DMS153 treated with DMSO at 0.1 percent for 48 hours (cell line): ENCODE data around the gene INPP4A.

Experiments
- DNase-seq: peaks from one replicate; lab custom pipeline; 2025; ENCODE audit not compliant: unreplicated experiment; lab: John Stamatoyannopoulos, UW

Gene INPP4A

DNA sequence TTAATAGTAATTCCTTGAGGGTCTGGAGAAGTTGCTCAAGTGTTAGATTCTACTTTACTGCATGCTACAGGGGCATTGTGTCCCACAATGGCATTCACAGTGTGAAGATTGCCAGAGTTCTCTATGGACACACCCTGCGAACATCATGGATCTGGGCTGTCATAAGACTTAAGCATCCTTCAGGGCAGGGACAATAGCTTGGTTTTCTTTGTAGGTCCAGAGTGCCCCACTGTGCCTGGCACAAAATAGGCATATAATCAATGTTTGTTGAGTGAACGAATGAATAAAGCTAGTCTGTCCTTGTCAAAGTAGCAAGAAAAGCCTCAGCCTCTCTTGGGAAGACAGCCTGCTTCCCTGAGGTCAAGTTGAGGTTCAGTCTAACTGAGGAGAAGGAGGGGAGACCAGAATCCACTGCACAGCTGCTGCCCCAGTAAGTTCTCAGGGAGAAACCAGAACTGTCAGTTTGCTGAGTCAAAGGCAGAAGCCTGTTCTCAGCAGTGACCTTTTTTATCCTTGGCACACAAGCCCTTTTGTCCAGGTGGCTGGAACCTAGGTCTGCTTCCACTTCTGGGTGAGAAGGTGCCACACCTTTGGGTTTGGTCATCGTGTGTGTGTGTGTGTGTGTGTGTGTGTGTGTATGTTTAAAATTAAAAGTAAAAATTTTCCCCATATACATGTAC is 15.0 kb downstream of the INPP4A start:
- no peak for DNase-seq

DNA sequence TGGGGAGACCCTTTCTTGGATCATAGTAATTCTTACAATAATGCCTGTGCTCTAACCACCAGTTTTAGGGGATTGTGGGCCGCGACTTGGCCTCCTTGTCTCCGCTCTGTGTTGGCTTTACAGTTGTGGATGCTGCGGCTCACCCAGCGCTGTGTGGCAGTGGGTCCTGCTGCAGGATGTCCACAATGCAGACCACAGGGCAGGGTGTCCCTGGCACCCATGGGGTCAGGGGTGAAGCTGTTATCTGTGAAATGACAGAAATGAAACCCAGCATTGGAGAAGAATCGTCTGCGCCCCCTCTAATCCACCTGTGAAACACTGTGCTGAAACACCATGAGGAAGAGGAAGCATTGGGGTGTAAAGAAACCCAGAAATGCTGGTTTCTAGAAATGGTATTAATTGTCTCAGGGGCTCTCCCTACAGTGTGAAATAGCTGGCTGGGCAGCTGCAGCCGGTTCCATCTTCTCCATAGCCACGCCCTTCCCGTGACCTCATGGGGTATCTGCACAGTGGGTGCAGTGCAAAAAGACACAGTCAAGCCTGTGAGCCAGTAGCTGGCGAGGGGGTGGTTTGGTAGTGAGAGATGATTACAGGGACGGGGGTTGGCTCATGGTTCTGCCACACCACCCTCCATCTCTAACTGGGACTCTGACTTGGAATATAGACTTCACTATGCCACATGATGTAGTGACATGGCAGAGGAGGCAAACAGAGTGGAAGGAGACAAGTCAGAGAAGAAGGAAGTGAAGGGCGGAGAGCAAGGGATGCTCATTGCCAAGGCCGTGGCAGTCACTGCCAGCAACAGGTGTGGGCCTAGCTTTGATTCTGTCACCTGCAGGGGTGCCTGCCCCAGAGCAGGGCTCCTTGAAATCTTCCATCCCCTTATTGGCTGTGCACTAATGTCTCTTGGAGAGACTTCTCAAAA is 16.2 kb downstream of the INPP4A start:
- DNase-seq, result no peak

DNA sequence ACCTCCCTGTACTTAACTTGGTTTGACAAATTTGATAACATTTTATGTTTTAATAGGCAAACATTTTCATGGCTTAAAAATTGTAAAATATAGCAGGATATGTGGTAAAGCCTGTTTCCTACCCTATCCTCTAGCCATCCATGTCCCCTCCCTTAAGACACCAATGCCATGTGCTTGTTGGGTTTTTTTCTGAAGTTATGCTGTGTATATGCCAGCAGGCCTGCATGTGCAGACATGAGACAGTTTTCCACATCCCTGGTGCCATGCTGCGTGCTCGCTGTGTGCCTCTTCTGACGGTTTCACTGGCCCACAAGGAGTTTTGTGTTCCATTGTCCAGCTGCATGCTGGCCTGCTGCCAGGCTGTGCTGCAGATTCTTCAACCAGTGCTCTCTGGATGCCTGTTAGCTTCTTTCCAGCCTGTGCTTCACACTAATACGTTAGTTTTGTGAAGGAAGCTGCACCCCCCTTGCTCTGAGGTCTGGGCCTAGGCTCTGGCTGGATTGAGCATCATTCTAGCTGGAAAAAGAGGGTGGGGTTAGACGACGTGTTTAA is 16.9 kb downstream of the INPP4A start:
- DNase-seq, result no peak

DNA sequence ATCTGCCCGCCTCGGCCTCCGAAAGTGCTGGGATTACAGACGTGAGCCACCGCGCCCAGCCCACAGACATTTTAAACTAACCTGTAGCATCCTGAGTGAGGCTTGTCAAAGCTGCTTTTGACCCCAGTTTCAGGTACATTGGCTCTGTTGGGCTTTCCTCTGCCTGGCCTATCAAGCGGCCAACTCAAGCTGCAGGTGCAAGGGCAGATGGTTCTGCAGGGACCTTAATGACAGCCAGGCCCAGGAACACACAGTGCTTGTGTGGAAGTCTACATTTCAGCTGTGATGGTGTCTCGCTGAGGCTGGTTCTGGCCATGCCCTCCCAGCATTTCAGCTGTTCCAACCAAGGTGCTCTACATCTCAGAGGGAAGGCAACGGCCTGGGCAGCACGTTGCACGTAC is 18.4 kb downstream of the INPP4A start:
- no peak for DNase-seq

DNA sequence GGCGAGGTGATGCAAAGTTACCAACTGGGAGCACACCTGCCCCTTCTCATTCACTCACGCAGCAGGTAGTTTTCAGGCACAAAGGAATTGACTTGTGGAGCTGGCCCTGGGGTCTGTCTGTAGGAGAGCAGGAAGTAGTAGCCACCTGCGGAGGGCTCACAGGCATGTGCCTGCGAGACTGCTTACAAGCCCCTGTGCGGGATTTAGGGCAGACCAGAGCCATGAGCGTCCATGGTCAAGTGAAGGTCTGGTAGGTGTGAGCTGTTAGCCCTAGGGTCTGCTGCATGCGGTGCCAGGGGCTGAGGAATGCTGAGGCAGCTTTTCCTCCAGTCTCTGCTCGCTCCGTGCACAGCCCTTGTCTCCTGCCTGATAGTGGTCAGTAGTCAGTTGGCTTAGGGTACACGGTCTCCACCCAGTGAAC is 18.9 kb downstream of the INPP4A start:
- no peak for DNase-seq

DNA sequence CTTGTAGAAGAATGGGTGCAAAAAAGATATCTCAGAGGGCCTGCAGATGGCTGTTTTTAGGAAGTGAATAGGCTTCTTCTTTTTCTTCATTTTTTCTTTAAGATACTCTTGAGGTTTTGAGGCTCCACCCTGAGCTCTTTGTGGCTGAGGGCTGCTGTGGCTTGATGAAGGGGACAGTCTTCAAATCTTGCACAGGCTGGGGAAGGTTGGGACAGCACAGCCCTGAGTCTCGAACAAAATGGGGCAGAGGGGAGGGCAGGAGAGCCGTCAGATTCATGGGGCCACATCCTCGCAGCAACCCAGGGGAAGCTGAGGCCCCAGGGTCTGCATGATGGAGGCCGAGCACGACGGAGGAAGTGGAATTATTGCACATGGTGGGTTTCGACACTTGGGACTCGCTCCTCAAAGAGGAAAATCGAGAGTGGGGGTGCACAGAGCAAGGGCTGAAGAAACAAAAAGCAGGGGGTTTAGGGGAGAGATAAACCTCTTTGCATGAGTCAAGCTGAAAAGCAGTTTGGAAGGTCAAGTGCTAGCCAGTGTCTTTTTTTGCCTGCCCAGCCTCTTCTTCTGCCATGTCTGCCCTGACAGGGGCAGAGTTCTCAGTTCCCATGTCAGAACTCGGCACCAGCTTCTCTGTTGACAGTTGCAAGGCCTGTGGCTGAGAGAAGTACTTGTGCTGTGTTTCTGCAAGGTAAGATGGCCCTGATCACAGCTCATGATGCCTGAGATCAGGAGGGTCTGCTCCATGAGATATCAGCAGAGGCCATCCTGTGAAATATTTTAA is 19.5 kb downstream of the INPP4A start:
- no peak for DNase-seq

DNA sequence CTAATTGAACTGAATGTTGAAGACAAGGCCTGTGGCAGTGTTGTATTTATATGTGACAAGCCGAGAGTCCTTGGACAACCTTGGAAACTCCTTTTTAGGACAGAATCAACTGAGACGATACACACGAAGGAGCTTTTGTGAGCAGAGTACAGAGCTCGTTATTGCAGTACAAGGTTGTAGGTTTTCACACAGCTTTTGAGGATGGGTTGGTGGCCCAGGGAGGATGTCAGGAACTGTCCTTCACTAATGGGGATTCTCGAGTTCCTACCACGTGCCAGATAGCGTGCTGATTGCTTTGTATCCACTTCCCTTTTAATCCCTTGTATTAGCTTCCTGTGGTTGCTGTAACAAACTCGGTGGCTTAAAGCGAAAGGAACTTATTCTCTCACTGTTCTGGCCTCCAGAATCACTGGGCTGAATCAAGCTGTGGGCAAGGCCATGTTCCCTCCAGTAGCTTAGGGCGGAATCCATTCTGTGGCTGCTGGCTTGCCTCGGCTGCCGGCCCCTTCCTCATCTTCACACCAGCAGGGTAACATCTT is 20.2 kb downstream of the INPP4A start:
- no peak for DNase-seq

DNA sequence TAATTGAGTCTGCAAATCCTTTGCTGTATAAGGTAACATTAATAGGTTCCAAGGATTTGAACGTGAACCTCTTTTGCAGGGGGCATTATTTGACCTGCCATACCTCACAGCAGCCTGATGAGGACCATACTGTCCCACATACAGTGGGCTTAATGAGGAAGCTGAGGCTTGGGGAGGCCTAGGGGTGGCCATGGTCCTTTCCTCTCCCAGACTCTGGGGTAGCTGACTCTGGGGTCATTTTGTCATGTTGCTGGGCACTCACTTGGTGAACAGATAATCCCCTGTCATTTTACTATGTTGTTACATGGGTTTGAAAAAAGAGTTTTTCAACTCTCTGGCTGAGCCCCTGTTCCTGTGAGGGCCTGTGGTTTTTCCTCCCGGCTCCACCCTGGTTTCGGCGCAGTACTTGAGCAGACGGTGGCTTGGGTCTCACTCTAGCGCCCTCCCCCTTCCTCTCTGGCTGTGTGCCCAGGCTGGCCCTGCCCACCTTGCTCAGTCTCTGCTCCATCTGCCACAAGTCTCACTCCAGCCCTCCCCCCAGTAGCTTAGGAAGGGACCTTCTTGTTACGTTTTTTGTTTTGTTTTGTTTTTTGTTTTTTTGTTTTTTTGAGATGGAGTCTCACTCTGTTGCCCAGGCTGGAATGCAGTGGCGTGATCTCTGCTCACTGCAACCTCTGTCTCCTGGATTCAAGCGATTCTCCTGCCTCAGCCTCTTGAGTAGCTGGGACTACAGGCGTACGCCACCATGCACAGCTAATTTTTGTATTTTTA is 21.0 kb downstream of the INPP4A start:
- DNase-seq, result peak; percentile 83

DNA sequence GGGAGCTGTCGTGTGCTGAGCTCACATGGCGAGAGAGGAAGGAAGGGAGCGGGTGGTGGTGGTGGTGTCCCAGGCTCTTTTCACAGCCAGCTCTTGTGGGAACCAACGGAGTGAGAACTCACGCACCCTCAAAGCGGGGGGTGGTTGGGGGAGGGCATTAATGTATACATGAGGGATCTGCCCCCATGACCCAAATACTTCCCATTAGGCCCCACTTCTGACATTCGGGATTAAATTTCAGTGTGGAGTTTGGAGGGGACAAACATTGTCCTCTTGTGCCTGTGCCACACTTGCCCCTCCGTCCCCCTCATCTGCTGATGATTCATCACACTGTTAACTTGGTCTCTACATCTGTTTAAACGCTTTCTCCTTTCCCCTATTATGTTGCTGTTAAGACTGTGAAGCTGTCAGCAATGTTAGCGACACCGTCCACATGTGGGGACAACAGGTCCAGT is 22.5 kb downstream of the INPP4A start:
- no peak for DNase-seq

DNA sequence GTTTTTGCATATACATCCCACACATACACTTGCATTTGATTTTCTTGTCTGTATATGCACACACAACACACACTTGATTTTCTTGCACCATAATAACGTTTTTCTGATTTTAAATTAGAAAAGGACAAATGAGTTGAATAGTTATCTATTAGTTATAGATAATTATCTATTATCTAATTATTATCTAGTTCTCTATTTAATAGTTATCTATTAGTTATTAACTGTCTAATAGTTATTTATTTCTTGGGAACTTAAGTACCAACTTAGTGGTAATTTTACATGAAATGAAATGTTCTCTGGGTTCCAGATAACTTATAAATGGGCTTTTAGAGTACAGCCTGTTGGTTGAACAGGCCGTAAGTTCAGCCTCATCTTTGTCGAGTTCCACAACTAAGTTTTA is 23.0 kb downstream of the INPP4A start:
- DNase-seq, result no peak

DNA sequence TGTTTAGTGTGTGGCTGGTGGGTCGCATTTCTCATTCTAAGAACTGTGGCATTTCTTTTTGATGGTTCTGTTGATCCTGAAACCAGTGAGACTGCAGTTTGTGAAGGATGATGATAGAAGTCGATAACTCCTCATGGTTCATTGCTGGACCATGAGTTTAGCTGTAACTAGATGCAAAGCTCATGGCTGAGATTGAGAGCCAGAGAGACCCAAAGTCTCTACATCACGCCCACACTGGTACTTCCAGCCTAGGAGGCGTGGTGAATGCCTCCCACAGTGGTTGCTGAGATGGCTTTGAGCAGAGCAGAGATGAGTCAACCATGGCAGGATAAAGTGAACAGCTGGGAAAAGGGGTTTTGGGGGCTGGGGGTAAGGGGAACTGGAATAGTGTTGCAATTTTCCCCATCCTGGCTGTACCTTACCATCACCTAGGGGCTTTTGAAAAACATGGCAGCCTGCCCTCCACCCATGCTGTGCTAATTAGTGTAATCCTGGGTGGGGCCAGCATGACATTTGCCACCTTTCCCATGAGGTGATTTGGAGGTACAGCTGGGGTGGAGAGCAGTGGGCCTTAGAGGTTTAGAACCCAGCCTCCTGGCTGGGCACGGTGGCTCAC is 24.1 kb downstream of the INPP4A start:
- no peak for DNase-seq

DNA sequence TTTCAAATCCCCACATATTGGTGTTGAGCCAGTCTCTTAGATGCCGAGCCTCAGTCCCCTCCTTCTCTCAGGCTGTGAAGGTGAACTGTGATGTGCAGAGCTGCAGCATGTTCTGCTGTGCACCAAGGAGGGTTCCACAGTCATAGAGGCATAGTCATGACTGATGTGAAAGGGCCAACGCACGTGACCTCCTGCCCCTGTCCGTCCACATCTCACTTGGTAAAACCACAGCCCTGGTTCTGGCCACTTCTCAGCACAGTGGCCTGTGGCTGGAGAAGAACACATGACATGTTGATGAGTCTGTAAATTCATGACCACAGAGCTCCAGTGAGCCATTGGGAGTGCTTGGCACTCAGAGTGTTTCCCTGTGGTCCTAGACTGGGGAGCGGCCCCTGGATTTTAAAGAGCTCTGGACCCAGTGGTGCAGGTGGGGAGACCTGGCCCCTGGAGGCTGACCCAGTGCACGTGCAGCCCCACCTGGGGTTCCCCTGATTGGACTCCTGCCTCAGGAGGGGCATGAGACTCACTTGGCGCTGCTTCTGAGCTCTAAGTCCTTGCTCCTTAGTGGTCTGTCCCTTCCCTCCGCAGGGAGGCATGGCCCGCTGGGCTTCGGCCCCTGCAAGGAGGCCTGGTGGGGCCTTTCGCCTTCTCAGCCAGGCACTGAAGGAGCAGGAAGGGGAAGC is 25.3 kb downstream of the INPP4A start:
- no peak for DNase-seq

DNA sequence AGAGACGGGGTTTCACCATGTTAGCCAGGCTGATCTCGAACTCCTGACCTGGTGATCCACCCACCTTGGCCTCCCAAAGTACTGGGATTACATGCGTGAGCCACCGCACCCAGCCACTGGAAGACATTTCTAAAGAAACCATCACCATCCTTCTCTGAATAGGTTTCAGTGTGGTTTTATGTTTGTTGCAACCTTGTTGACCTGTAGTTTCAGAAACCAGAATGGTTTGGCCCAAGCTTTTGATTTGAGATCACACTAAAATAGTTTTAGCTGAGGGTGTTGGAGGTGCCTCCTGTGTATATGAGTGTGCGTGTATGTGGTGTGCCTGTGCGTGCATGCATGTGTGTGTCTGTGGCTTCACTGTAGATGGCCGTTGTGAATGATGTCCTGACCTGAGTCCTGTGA is 26.2 kb downstream of the INPP4A start:
- DNase-seq, result no peak

DNA sequence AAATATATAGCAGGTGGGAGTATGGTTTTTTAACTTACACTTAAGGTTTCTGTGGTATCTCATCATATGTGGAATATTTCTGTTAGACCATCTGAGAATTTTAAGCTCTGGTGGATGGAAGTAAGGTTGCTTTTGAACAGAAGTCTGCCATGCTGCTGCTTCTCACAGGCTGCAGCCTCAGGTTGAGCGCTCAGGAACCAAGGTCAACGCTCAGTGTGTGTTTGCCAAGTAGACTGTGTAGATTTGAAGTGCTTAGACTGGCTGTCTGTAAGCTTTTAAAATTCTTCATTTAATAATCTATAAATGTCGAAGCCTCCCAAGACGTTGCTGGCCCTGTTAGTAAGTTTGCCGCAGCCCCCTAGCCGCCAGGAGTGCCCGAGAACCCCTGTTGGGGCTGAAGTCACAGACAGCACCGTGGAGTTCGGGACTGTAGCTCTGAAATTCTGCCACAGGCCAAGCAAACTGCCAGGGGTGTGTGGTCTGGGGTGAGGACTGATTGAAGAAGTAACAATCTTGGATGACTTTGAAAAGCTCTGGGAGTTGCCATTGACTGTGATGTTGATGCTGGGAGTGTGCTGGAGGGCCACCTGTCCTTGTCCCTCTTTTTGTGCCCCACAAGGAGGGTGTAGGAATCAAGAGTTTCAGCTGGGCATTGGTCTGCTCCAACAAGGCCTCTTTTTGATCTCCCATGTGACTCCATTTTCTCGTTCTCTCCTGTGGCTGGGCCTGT is 26.9 kb downstream of the INPP4A start:
- DNase-seq, result no peak

DNA sequence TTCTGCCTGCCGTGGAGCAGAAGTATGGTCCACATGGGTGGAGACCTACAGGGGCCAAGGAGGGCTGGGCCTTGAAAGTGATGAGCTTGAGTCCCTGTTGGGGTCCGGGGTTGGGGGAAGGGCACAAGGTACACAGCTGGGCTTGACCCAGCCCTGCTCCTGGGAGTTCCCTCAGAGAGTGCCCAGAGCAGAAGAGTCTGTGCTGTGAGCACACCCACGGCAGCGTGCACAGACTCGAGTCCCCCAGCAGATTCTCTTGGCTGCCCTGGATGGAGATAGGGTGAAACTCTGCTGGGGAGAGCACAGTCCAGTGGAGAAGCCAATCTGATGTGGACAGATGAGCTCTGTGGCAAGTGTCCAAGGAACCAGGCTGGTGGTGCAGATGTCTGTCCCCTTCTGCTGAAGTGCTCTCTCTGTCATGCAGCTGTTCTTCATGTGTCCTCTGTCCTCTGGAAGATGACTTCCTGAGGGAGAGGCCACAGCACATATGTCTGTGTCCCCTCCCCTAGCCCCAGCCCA is 27.5 kb downstream of the INPP4A start:
- DNase-seq, result no peak

DNA sequence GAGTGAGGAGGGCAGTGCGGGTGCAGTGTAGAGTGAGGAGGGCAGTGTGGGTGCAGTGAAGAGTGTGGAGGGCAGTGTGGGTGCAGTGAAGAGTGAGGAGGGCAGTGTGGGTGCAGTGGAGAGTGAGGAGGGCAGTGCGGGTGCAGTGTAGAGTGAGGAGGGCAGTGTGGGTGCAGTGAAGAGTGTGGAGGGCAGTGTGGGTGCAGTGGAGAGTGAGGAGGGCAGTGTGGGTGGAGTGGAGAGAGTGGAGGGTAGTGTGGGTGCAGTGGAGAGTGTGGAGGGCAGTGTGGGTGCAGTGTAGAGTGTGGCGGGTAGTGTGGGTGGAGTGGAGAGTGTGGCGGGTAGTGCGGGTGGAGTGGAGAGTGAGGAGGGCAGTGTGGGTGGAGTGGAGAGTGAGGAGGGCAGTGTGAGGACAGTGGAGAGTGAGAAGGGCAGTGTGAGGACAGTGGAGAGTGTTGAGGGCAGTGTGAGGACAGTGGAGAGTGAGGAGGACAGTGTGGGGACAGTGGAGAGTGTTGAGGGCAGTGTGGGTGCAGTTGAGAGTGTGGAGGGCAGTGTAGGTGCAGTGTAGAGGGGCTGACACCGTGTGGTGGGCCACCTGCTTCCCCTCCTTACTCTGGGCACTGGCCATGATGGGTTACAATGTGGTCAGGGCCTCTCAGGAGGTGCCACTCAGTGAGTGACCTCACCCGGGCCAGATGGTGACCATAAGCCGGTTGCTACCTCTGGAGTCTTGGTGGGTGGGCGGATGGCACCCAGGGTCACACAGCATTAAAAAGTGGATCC is 28.5 kb downstream of the INPP4A start:
- no peak for DNase-seq

DNA sequence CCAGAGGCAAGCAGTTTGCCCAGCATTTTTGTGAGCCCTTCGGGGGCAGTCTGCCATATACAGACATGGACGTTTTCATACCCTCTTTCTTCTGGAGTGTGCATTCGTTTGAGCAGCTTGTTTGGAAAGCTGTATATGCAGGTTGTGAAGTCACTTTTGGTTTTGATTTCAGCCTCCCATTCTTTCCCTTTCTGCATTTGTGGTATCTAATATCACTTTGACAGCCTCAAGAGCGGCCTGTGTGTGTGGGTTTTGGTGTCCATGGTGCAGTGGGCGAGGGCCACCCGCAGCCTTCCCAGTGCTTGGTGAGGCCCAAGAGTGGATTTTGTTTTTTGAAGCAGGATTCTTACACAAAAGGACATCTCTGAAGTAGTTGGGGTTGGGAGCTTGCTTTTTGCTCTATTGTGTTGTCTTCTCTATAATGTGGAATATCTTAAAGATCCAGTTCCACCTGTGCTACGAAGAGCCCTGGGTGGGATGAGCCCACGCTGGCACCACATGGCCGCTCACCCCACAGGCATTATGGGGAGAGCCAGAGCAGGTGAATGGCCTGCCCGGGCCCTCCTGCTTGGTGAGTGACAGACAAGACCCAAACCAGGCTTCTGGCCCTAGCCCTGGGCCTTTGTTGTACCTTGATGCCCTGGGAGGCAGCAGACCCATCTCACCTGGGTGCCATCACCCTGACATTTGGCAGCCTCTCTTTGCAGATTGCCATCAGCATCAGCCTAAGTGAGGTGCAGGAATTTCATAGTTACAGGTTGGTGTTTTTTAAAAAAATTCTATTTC is 29.5 kb downstream of the INPP4A start:
- DNase-seq, result no peak
